Adipocyte (in vitro differentiated cells): ENCODE data around the gene IFNLR1.

ENCODE experiments used
- DNase-seq: peaks from one replicate; pipeline ENCODE4 v3.0.0-alpha.2; 2015; ENCODE audit warnings: low read depth
- H3K27me3 ChIP-seq: replicated peaks from 2 replicates; pipeline ENCODE4 v1.7.0; 2013; ENCODE audit warnings: mild to moderate bottlenecking, low read length, moderate library complexity; ENCODE audit not compliant: control insufficient read depth, insufficient read depth
- H3K36me3 ChIP-seq: 2 replicates; pipeline ENCODE4 v1.7.0; 2013; ENCODE audit warnings: low read length, mild to moderate bottlenecking, moderate library complexity; ENCODE audit not compliant: control insufficient read depth, insufficient read depth, severe bottlenecking
- H3K4me1 ChIP-seq: 2 replicates; pipeline ENCODE4 v1.7.0; 2013; ENCODE audit warnings: mild to moderate bottlenecking, low read length, moderate library complexity; ENCODE audit not compliant: control insufficient read depth, insufficient read depth
- H3K4me3 ChIP-seq: 2 replicates; pipeline ENCODE4 v1.7.0; 2013; ENCODE audit warnings: mild to moderate bottlenecking, low read length, moderate library complexity
- H3K9ac ChIP-seq: 2 replicates; pipeline ENCODE4 v1.7.0; 2013; ENCODE audit warnings: mild to moderate bottlenecking, low read length, moderate library complexity
- H3K9me3 ChIP-seq: 2 replicates; pipeline ENCODE4 v1.7.0; 2013; ENCODE audit warnings: mild to moderate bottlenecking, low read length, moderate library complexity; ENCODE audit not compliant: control insufficient read depth

Gene IFNLR1

GRCh38 chr1:24189528-24189927 is 2.4 kb upstream of the IFNLR1 start:
- Histone ChIP-seq H3K9ac (no peak overlapping the region), H3K36me3 (no peaks in the 10 kb centered on the region), H3K4me1 (peaks cover 8% of the 10 kb centered on the region), H3K27me3 (peaks cover 13% of the 10 kb centered on the region), H3K4me3 (no peak overlapping the region), H3K9me3 (no peaks in the 10 kb centered on the region)
- no peak for DNase-seq

GRCh38 chr1:24186711-24186992 is 437 bp downstream of the IFNLR1 start:
- Histone ChIP-seq H3K9me3 (no peaks in the 10 kb centered on the region), H3K9ac (no peak overlapping the region), H3K27me3 (peaks cover 13% of the 10 kb centered on the region), H3K36me3 (no peaks in the 10 kb centered on the region), H3K4me1 (no peaks in the 10 kb centered on the region), H3K4me3 (peak overlapping the region; percentile 75)
- no peak for DNase-seq

- Histone ChIP-seq H3K9ac (no peak overlapping the region), H3K36me3 (no peaks in the 10 kb centered on the region), H3K27me3 (peaks cover 18% of the 10 kb centered on the region), H3K4me3 (no peak overlapping the region), H3K4me1 (no peaks in the 10 kb centered on the region), H3K9me3 (no peaks in the 10 kb centered on the region)
- DNase-seq: no peak
Measured at GRCh38 chr1:24186031-24186710, 918 bp downstream of the IFNLR1 start.

- Histone ChIP-seq H3K4me1 (no peaks in the 10 kb centered on the region), H3K27me3 (peaks cover 24% of the 10 kb centered on the region), H3K9ac (no peak overlapping the region), H3K9me3 (no peaks in the 10 kb centered on the region), H3K36me3 (no peaks in the 10 kb centered on the region), H3K4me3 (no peak overlapping the region)
- DNase-seq: no peak
Measured at GRCh38 chr1:24185076-24185475, 2.0 kb downstream of the IFNLR1 start.

GRCh38 chr1:24182061-24182460 is 5.0 kb downstream of the IFNLR1 start:
- no peaks in the 10 kb centered on the region for H3K9me3 ChIP-seq
- H3K4me3 ChIP-seq: no peak overlapping the region
- no peaks in the 10 kb centered on the region for H3K4me1 ChIP-seq
- no peak overlapping the region for H3K9ac ChIP-seq
- H3K27me3 ChIP-seq: peaks cover 33% of the 10 kb centered on the region
- no peak for DNase-seq
- no peaks in the 10 kb centered on the region for H3K36me3 ChIP-seq

- no peaks in the 10 kb centered on the region for H3K4me1 ChIP-seq
- DNase-seq: no peak
- H3K36me3 ChIP-seq: no peaks in the 10 kb centered on the region
- no peak overlapping the region for H3K9ac ChIP-seq
- H3K4me3 ChIP-seq: no peak overlapping the region
- peaks cover 34% of the 10 kb centered on the region for H3K27me3 ChIP-seq
- no peaks in the 10 kb centered on the region for H3K9me3 ChIP-seq
Measured at GRCh38 chr1:24181619-24182018, 5.5 kb downstream of the IFNLR1 start.

- no peak overlapping the region for H3K9ac ChIP-seq
- H3K4me3 ChIP-seq: no peak overlapping the region
- no peak for DNase-seq
- H3K36me3 ChIP-seq: no peaks in the 10 kb centered on the region
- H3K9me3 ChIP-seq: no peaks in the 10 kb centered on the region
- no peaks in the 10 kb centered on the region for H3K4me1 ChIP-seq
- H3K27me3 ChIP-seq: peaks cover 33% of the 10 kb centered on the region
Measured at GRCh38 chr1:24180676-24181075, 6.4 kb downstream of the IFNLR1 start.

GRCh38 chr1:24179251-24179840 is 7.7 kb downstream of the IFNLR1 start:
- Histone ChIP-seq H3K36me3 (no peaks in the 10 kb centered on the region), H3K9me3 (peaks cover 4% of the 10 kb centered on the region), H3K9ac (no peak overlapping the region), H3K27me3 (peaks cover 31% of the 10 kb centered on the region), H3K4me3 (no peak overlapping the region), H3K4me1 (no peaks in the 10 kb centered on the region)
- DNase-seq: no peak

GRCh38 chr1:24178407-24178806 is 8.7 kb downstream of the IFNLR1 start:
- peaks cover 9% of the 10 kb centered on the region for H3K9me3 ChIP-seq
- no peak for DNase-seq
- no peak overlapping the region for H3K9ac ChIP-seq
- H3K27me3 ChIP-seq: peaks cover 31% of the 10 kb centered on the region
- H3K36me3 ChIP-seq: no peaks in the 10 kb centered on the region
- H3K4me1 ChIP-seq: no peaks in the 10 kb centered on the region
- H3K4me3 ChIP-seq: no peak overlapping the region

GRCh38 chr1:24177161-24177560 is 9.9 kb downstream of the IFNLR1 start:
- DNase-seq: no peak
- Histone ChIP-seq H3K9me3 (peaks cover 9% of the 10 kb centered on the region), H3K4me1 (no peaks in the 10 kb centered on the region), H3K9ac (no peak overlapping the region), H3K4me3 (no peak overlapping the region), H3K36me3 (no peaks in the 10 kb centered on the region), H3K27me3 (peaks cover 31% of the 10 kb centered on the region)

GRCh38 chr1:24175033-24175755 is 11.9 kb downstream of the IFNLR1 start:
- Histone ChIP-seq H3K36me3 (no peaks in the 10 kb centered on the region), H3K9ac (no peak overlapping the region), H3K4me1 (no peaks in the 10 kb centered on the region), H3K27me3 (peaks cover 20% of the 10 kb centered on the region), H3K4me3 (no peak overlapping the region), H3K9me3 (peaks cover 9% of the 10 kb centered on the region)
- DNase-seq: no peak
